HG03108 (cell line): ENCODE data around the gene ZNF648.
"Not testable (repeated sequence)": the region's sequence is repeated elsewhere in the genome, so short reads cannot be mapped to it uniquely, and the experiment has no call there.

ENCODE experiments used
- ATAC-seq: cut with Tn5 transposase; IDR thresholded peaks from one replicate; pipeline ENCODE4 v1.9.1; 2021; ENCODE audit warnings: moderate library complexity; ENCODE audit not compliant: unreplicated experiment

ZNF648 gene

GRCh38 chr1:182080040-182080439 lies 18.5 kb upstream of the ZNF648 start:
- no peak for ATAC-seq

GRCh38 chr1:182071924-182072323 lies 10.4 kb upstream of the ZNF648 start:
- ATAC-seq = no peak

GRCh38 chr1:182069028-182069466 lies 7.5 kb upstream of the ZNF648 start:
- ATAC-seq = peak; percentile 63

GRCh38 chr1:182066934-182067333 lies 5.4 kb upstream of the ZNF648 start:
- ATAC-seq = no peak

GRCh38 chr1:182065126-182065845 lies 3.8 kb upstream of the ZNF648 start:
- no peak for ATAC-seq

GRCh38 chr1:182064611-182065010 lies 3.1 kb upstream of the ZNF648 start:
- no peak for ATAC-seq

GRCh38 chr1:182062223-182062622 lies 711 bp upstream of the ZNF648 start:
- ATAC-seq = no peak

GRCh38 chr1:182060877-182061276 lies 635 bp downstream of the ZNF648 start:
- ATAC-seq = no peak

GRCh38 chr1:182059936-182060335 lies 1.6 kb downstream of the ZNF648 start:
- no peak for ATAC-seq

- ATAC-seq = no peak
Measured at GRCh38 chr1:182056601-182057366, 4.7 kb downstream of the ZNF648 start.

- no peak for ATAC-seq
Measured at GRCh38 chr1:182054698-182055326, 6.7 kb downstream of the ZNF648 start.

- no peak for ATAC-seq
Measured at GRCh38 chr1:182052355-182052754, 9.2 kb downstream of the ZNF648 start.

GRCh38 chr1:182051938-182052337 lies 9.6 kb downstream of the ZNF648 start:
- no peak for ATAC-seq

GRCh38 chr1:182050481-182051448 lies 10.7 kb downstream of the ZNF648 start:
- no peak for ATAC-seq

- no peak for ATAC-seq
Measured at GRCh38 chr1:182048562-182048961, 12.9 kb downstream of the ZNF648 start.

- no peak for ATAC-seq
Measured at GRCh38 chr1:182046763-182047162, 14.7 kb downstream of the ZNF648 start.

- ATAC-seq = not testable (repeated sequence)
Measured at GRCh38 chr1:182045481-182045880, 16.0 kb downstream of the ZNF648 start.

GRCh38 chr1:182041615-182042014 lies 19.9 kb downstream of the ZNF648 start:
- no peak for ATAC-seq

- no peak for ATAC-seq
Measured at GRCh38 chr1:182038220-182038619, 23.3 kb downstream of the ZNF648 start.

- ATAC-seq = no peak
Measured at GRCh38 chr1:182035097-182035770, 26.3 kb downstream of the ZNF648 start.
